Skeletal muscle tissue (tissue), 4 donors: Measurements from ENCODE around the gene PDP2. TPM values are rescaled to one million over a fixed set of nuclear protein-coding genes. Genes with fewer than 3 reads are reported as not detected.
A peak's percentile ranks its signal among the peaks of the same experiment; 100 is the strongest.

Experiments used
- H3K27ac ChIP-seq: one replicate; pipeline ENCODE4 v1.7.0; 2013; ENCODE audit warnings: mild to moderate bottlenecking, low read depth, low read length, inconsistent platforms
- H3K27me3 ChIP-seq, 3 donors: one replicate each; pipeline ENCODE4 v1.7.0; 2013; ENCODE audit warnings: low read length in 3 of 3; ENCODE audit not compliant: control insufficient read depth in 3 of 3, insufficient read depth in 3 of 3
- H3K36me3 ChIP-seq, 3 donors: one replicate each; pipeline ENCODE4 v1.7.0; 2013; ENCODE audit warnings: low read length in 3 of 3; ENCODE audit not compliant: control insufficient read depth in 3 of 3, insufficient read depth in 3 of 3
- H3K4me1 ChIP-seq, 3 donors: one replicate each; pipeline ENCODE4 v1.7.0; 2013; ENCODE audit warnings: low read length in 3 of 3, mild to moderate bottlenecking in 3 of 3; ENCODE audit not compliant: control insufficient read depth in 3 of 3, insufficient read depth in 3 of 3
- H3K4me3 ChIP-seq, 3 donors: one replicate each; pipeline ENCODE4 v1.7.0; 2013; ENCODE audit warnings: low read length in 3 of 3
- H3K9ac ChIP-seq, 3 donors: one replicate each; pipeline ENCODE4 v1.7.0; 2013; ENCODE audit warnings: low read length in 3 of 3, mild to moderate bottlenecking in 3 of 3, moderate library complexity in 2 of 3, low read depth in 1 of 3
- H3K9me3 ChIP-seq, 3 donors: one replicate each; pipeline ENCODE4 v1.7.0; 2013; ENCODE audit warnings: low read length in 3 of 3; ENCODE audit not compliant: control insufficient read depth in 3 of 3
- total RNA-seq: library from RNA; depleted of rRNA; stranded (reverse); fragments of >200 nt; gene quantifications from one replicate; pipeline ENCODE4 v1.2.3, GENCODE V29; 2014
- donor health status: Osteomylitis.

PDP2 gene
- total RNA-seq, 1 donor from 2014 or later, result 2.6 TPM

GRCh38 chr16:66937725-66938337, 57.5 kb downstream of the PDP2 start:
- H3K27me3 ChIP-seq, result no peaks in the 10 kb centered on the region
- no peak overlapping the region for H3K4me3 ChIP-seq
- H3K9ac ChIP-seq, result peak overlapping the region in 2 of 3 donors; percentile 28 to 45
- H3K27ac ChIP-seq, result peak overlapping the region; percentile 9
- peaks cover 32 to 53% (median 38%) of the 10 kb centered on the region in 3 donors for H3K4me1 ChIP-seq
- no peaks in the 10 kb centered on the region for H3K9me3 ChIP-seq
- peaks cover 52 to 64% (median 55%) of the 10 kb centered on the region in 3 donors for H3K36me3 ChIP-seq

- Histone ChIP-seq H3K27me3 (no peaks in the 10 kb centered on the region), H3K4me3 (no peak overlapping the region), H3K27ac (no peak overlapping the region), H3K9me3 (no peaks in the 10 kb centered on the region), H3K4me1 (peaks cover 22 to 41% (median 29%) of the 10 kb centered on the region in 3 donors), H3K9ac (no peak overlapping the region), H3K36me3 (peaks cover 59 to 74% (median 67%) of the 10 kb centered on the region in 3 donors)
These were observed 59.1 kb downstream of the PDP2 start for GRCh38 chr16:66939366-66939765.

GRCh38 chr16:66940236-66940635, 59.9 kb downstream of the PDP2 start:
- Histone ChIP-seq H3K9me3 (no peaks in the 10 kb centered on the region), H3K27ac (no peak overlapping the region), H3K9ac (no peak overlapping the region), H3K4me1 (peaks cover 21 to 38% (median 26%) of the 10 kb centered on the region in 3 donors), H3K27me3 (no peaks in the 10 kb centered on the region), H3K4me3 (no peak overlapping the region), H3K36me3 (peaks cover 59 to 71% (median 67%) of the 10 kb centered on the region in 3 donors)

Other genes starting within 250 kb of the PDP2 start
- 10.4 TPM for gene CMTM4, start 183.8 kb upstream of the PDP2 start, total RNA-seq
- 70.5 TPM for gene DYNC1LI2, start 128.9 kb upstream of the PDP2 start, total RNA-seq
- not detected for gene TERB1, start 78.9 kb upstream of the PDP2 start, total RNA-seq
- gene NAE1, start 49.5 kb upstream of the PDP2 start, total RNA-seq, result 32.9 TPM
- gene CA7, start 36.1 kb upstream of the PDP2 start, total RNA-seq, result not detected
- not detected for gene CDH16, start 38.4 kb downstream of the PDP2 start, total RNA-seq
- 19.3 TPM for gene RRAD, start 45.0 kb downstream of the PDP2 start, total RNA-seq
- gene CIAO2B, start 53.9 kb downstream of the PDP2 start, total RNA-seq, result 95.0 TPM
- 15.7 TPM for gene CES2, start 55.0 kb downstream of the PDP2 start, total RNA-seq
- 0.52 TPM for gene CES3, start 80.8 kb downstream of the PDP2 start, total RNA-seq
- 1.0 TPM for gene CES4A, start 108.1 kb downstream of the PDP2 start, total RNA-seq
- 33.9 TPM for gene CBFB, start 148.6 kb downstream of the PDP2 start, total RNA-seq
- 17.7 TPM for gene PHAF1, start 229.4 kb downstream of the PDP2 start, total RNA-seq